Activated CD8-positive, alpha-beta T cell treated with anti-CD3 and anti-CD28 coated beads for 36 hours (primary cell): Measurements from ENCODE around the gene PKD1L1. TPM values are rescaled to one million over a fixed set of nuclear protein-coding genes. Genes with fewer than 3 reads are reported as not detected.

Experiments
- ATAC-seq: fragments of 200-7000 bp; cut with Tn5 transposase; one replicate; pipeline ENCODE4 v1.10.0; 2021; ENCODE audit warnings: mild to moderate bottlenecking, moderate library complexity
- CTCF ChIA-PET: fragments of 350-600 bp; sonication (Branson Sonifier 250); formaldehyde crosslinking; loops from one replicate; lab custom pipeline; 2021; ENCODE audit warnings: antibody characterized with exemption; lab: Charles Lee
- POLR2A ChIA-PET: fragments of 350-600 bp; sonication (Branson Sonifier 250); formaldehyde crosslinking; loops from one replicate; lab custom pipeline; 2021; ENCODE audit warnings: antibody characterized with exemption; lab: Charles Lee
- DNase-seq: peaks from one replicate; pipeline ENCODE4 v3.0.0-alpha.2; 2020
- H3K27ac Mint-ChIP-seq: one replicate; pipeline ENCODE4 v1.8.0; 2021; ENCODE audit warnings: mild to moderate bottlenecking, mixed read lengths
- H3K27me3 Mint-ChIP-seq: one replicate; pipeline ENCODE4 v1.8.0; 2021; ENCODE audit warnings: mixed read lengths
- H3K36me3 Mint-ChIP-seq: one replicate; pipeline ENCODE4 v1.8.0; 2021; ENCODE audit warnings: low read depth, mixed read lengths
- H3K4me1 Mint-ChIP-seq: one replicate; pipeline ENCODE4 v1.8.0; 2021; ENCODE audit warnings: low read depth, mixed read lengths
- H3K4me3 Mint-ChIP-seq: one replicate; pipeline ENCODE4 v1.8.0; 2021; ENCODE audit warnings: mild to moderate bottlenecking, moderate library complexity, mixed read lengths
- H3K9me3 Mint-ChIP-seq: one replicate; pipeline ENCODE4 v1.8.0; 2021; ENCODE audit warnings: mixed read lengths
- intact Hi-C: fragments of 100-400 bp; cut with micrococcal nuclease; formaldehyde crosslinking; loops from one replicate; pipeline ENCODE4 v1.10.0; 2022
- total RNA-seq, 2 experiments: library from RNA; stranded (reverse); gene quantifications; one replicate each; pipeline ENCODE4 v1.2.3, GENCODE V29; 2021
- TF ChIP-seq, protein P1 (sequence below): fragments of 200-600 bp; IDR thresholded peaks from one replicate; pipeline ENCODE4 v1.8.0; 2022; ENCODE audit warnings: antibody characterized with exemption, mild to moderate bottlenecking

The PKD1L1 gene
- total RNA-seq, 2 experiments from 2014 or later, result 0.09 to 0.20 TPM

DNA sequence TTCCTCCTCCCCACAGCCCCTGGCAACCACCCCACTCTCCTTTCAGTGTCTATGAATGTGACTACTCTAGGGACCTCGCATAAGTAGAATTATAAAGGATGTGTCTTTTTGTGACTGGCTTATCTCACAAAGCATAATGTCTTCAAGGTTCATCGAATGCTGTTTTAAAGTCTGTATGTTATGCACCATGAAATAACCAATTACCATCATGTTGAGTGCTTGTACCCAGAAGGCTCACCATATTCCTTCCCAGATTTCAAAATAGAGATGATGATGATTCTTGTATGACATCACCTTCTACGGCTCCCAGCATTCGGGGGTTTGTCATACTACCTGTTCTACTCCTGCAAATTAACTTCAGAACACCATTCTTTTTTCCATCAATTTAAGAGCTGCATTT is 11.9 kb downstream of the PKD1L1 start:
- no peak for DNase-seq
- no peak overlapping the region for H3K27ac Mint-ChIP-seq
- peaks cover 5% of the 10 kb centered on the region for H3K4me1 Mint-ChIP-seq
- no peak overlapping the region for H3K4me3 Mint-ChIP-seq
- intact Hi-C loops, result loop anchor here (10.0 kb wide), 1 partner anchor 62 kb away; no protein-coding TSS in a partner anchor
- H3K9me3 Mint-ChIP-seq, result no peaks in the 10 kb centered on the region
- CTCF ChIA-PET, result interaction anchor here (1.3 kb wide), 1 partner anchor 9 kb away, joined by 4 read pairs; no protein-coding TSS in a partner anchor
- H3K27me3 Mint-ChIP-seq, result no peaks in the 10 kb centered on the region
- TF ChIP-seq, protein P1, sequence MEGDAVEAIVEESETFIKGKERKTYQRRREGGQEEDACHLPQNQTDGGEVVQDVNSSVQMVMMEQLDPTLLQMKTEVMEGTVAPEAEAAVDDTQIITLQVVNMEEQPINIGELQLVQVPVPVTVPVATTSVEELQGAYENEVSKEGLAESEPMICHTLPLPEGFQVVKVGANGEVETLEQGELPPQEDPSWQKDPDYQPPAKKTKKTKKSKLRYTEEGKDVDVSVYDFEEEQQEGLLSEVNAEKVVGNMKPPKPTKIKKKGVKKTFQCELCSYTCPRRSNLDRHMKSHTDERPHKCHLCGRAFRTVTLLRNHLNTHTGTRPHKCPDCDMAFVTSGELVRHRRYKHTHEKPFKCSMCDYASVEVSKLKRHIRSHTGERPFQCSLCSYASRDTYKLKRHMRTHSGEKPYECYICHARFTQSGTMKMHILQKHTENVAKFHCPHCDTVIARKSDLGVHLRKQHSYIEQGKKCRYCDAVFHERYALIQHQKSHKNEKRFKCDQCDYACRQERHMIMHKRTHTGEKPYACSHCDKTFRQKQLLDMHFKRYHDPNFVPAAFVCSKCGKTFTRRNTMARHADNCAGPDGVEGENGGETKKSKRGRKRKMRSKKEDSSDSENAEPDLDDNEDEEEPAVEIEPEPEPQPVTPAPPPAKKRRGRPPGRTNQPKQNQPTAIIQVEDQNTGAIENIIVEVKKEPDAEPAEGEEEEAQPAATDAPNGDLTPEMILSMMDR, result no peak
- POLR2A ChIA-PET, result no interaction called here
- no peak for ATAC-seq
- no peaks in the 10 kb centered on the region for H3K36me3 Mint-ChIP-seq

GRCh38 chr7:47935336-47935735 is 12.9 kb downstream of the PKD1L1 start:
- TF ChIP-seq, protein P1, result no peak
- CTCF ChIA-PET, result no interaction called here
- Mint-ChIP-seq H3K9me3 (no peaks in the 10 kb centered on the region), H3K27me3 (no peaks in the 10 kb centered on the region), H3K36me3 (no peaks in the 10 kb centered on the region), H3K27ac (no peak overlapping the region), H3K4me3 (no peak overlapping the region), H3K4me1 (peaks cover 5% of the 10 kb centered on the region)
- POLR2A ChIA-PET, result no interaction called here
- intact Hi-C loops, result loop anchor here (10.0 kb wide), 1 partner anchor 61 kb away; no protein-coding TSS in a partner anchor
- DNase-seq (no peak), ATAC-seq (no peak)

DNA sequence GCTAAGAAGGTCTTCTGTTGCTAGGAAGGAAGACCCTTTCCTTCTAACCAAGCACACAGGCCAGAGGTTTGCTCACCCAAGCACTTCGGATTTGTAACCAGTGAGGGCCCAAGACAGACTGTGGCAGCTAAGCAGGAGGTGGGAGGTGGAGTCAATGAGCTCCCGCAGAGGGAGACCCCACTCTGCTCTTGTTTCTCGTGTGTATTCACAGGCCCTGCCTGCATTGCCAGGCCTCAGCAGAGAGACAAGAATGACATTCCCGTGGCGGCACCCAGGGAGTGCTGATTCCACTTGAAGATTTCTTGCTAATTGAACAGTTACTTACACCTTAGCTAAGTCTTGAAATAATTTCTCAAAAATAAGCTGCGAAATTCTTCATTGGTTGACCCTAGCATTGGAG is 13.4 kb downstream of the PKD1L1 start:
- ChIA-PET CTCF (no interaction called here), POLR2A (no interaction called here)
- DNase-seq (no peak), ATAC-seq (no peak)
- Mint-ChIP-seq H3K27ac (no peak overlapping the region), H3K9me3 (no peaks in the 10 kb centered on the region), H3K36me3 (no peaks in the 10 kb centered on the region), H3K4me1 (peaks cover 5% of the 10 kb centered on the region), H3K4me3 (no peak overlapping the region), H3K27me3 (no peaks in the 10 kb centered on the region)
- intact Hi-C loops, result loop anchor here (10.0 kb wide), 1 partner anchor 60 kb away; no protein-coding TSS in a partner anchor
- TF ChIP-seq, protein P1, result no peak

DNA sequence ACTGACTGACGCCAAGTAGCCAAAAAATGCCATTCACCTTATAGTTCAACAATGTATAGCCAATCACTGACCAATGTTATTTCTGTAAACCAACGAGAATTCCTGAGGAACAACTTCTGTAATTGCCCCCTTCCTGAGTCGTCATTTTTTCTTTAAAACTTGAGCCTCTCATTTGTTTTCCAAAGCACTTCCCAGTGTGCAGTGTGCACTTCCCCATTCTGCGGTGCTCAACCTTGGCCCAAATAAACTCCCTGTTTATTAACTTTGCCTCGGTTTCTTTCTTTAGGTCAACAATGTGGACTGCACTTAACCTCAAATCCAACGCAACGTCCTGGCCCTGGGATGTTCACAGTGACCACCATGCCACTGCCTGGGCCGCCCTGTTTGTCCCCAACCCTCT is 15.1 kb downstream of the PKD1L1 start:
- no peak for ATAC-seq
- H3K9me3 Mint-ChIP-seq, result no peaks in the 10 kb centered on the region
- TF ChIP-seq, protein P1, result no peak
- no peak for DNase-seq
- no peaks in the 10 kb centered on the region for H3K36me3 Mint-ChIP-seq
- no peak overlapping the region for H3K27ac Mint-ChIP-seq
- POLR2A ChIA-PET, result no interaction called here
- CTCF ChIA-PET, result no interaction called here
- peaks cover 5% of the 10 kb centered on the region for H3K4me1 Mint-ChIP-seq
- H3K4me3 Mint-ChIP-seq, result no peak overlapping the region
- H3K27me3 Mint-ChIP-seq, result no peaks in the 10 kb centered on the region
- intact Hi-C loops, result loop anchor here (10.0 kb wide), 1 partner anchor 58 kb away; no protein-coding TSS in a partner anchor

- Mint-ChIP-seq H3K27ac (no peak overlapping the region), H3K9me3 (no peaks in the 10 kb centered on the region), H3K36me3 (no peaks in the 10 kb centered on the region), H3K4me1 (peaks cover 4% of the 10 kb centered on the region), H3K4me3 (no peak overlapping the region), H3K27me3 (no peaks in the 10 kb centered on the region)
- TF ChIP-seq, protein P1, result no peak
- no peak for ATAC-seq
- no peak for DNase-seq
- ChIA-PET POLR2A (no interaction called here), CTCF (no interaction called here)
- intact Hi-C loops, result loop anchor here (10.0 kb wide), 1 partner anchor 58 kb away; no protein-coding TSS in a partner anchor
Measured at GRCh38 chr7:47932466-47933037, 15.7 kb downstream of the PKD1L1 start.
